Keratinocyte (primary cell): ENCODE data around the gene MTHFR. TPM values are rescaled to one million over a fixed set of nuclear protein-coding genes. Genes with fewer than 3 reads are reported as not detected.
A peak's percentile ranks its signal among the peaks of the same experiment; 100 is the strongest.

Source experiments
- DNase-seq: peaks from one replicate; pipeline ENCODE4 v3.0.0-alpha.2; 2011; ENCODE audit warnings: low read depth, missing footprints, low spot score
- FAIRE-seq: peaks from 2 replicates; lab custom pipeline; 2011; peaks lifted over from hg19 to GRCh38; lab: Jason Lieb, UNC
- H2AFZ ChIP-seq: 2 replicates; pipeline ENCODE4 v1.6.0; 2012; ENCODE audit warnings: low read length, control low read depth, inconsistent platforms; ENCODE audit not compliant: control insufficient read depth
- H3K27ac ChIP-seq: 2 replicates; pipeline ENCODE4 v1.5.1; 2011; ENCODE audit warnings: low read length; ENCODE audit not compliant: control insufficient read depth, insufficient read depth
- H3K27me3 ChIP-seq: 3 replicates; pipeline ENCODE4 v1.6.0; 2011; ENCODE audit warnings: low read length; ENCODE audit not compliant: control insufficient read depth, insufficient read depth; ENCODE audit errors: extremely low read depth
- H3K36me3 ChIP-seq, 2 experiments: 2 replicates in 1 of 2; 3 replicates in 1 of 2; pipeline ENCODE4 v1.5.1; 2011; ENCODE audit warnings: low read length in 2 of 2, mild to moderate bottlenecking in 1 of 2; ENCODE audit not compliant: control insufficient read depth in 2 of 2, insufficient read depth in 2 of 2; ENCODE audit errors: extremely low read depth in 1 of 2
- H3K4me1 ChIP-seq: 3 replicates; pipeline ENCODE4 v1.5.1; 2011; ENCODE audit warnings: low read length; ENCODE audit not compliant: control insufficient read depth, insufficient read depth; ENCODE audit errors: extremely low read depth
- H3K4me2 ChIP-seq: 3 replicates; pipeline ENCODE4 v1.6.0; 2011; ENCODE audit warnings: low read depth, low read length; ENCODE audit not compliant: control insufficient read depth, insufficient read depth; ENCODE audit errors: extremely low read depth
- H3K4me3 ChIP-seq, 3 experiments: fragments of 200-600 bp in 1 of 3; sonication (generic) in 1 of 3; 2 replicates in 2 of 3; 3 replicates in 1 of 3; pipeline ENCODE4 v1.5.1; 2011 to 2016; ENCODE audit warnings: low read length in 3 of 3, mild to moderate bottlenecking in 3 of 3, control low read depth in 2 of 3, inconsistent platforms in 1 of 3, low read depth in 1 of 3, mixed read lengths in 1 of 3, mixed run types in 1 of 3, moderate library complexity in 1 of 3; ENCODE audit not compliant: control insufficient read depth in 2 of 3, insufficient read depth in 2 of 3; ENCODE audit errors: extremely low read depth in 1 of 3
- H3K79me2 ChIP-seq: 2 replicates; pipeline ENCODE4 v1.6.0; 2012; ENCODE audit warnings: low read length; ENCODE audit not compliant: control insufficient read depth, insufficient read depth
- H3K9ac ChIP-seq: 3 replicates; pipeline ENCODE4 v1.6.0; 2011; ENCODE audit warnings: low read length; ENCODE audit not compliant: control insufficient read depth, insufficient read depth; ENCODE audit errors: extremely low read depth
- H3K9me1 ChIP-seq: 3 replicates; pipeline ENCODE4 v1.6.0; 2011; ENCODE audit warnings: low read length; ENCODE audit not compliant: control insufficient read depth, insufficient read depth; ENCODE audit errors: extremely low read depth
- H3K9me3 ChIP-seq: 2 replicates; pipeline ENCODE4 v1.5.1; 2012; ENCODE audit warnings: low read depth, low read length; ENCODE audit not compliant: control insufficient read depth
- H4K20me1 ChIP-seq: 3 replicates; pipeline ENCODE4 v1.6.0; 2011; ENCODE audit warnings: low read length; ENCODE audit not compliant: control insufficient read depth, insufficient read depth; ENCODE audit errors: extremely low read depth
- EZH2 ChIP-seq: IDR thresholded peaks from one replicate; pipeline ENCODE4 v1.6.1; 2012; ENCODE audit warnings: inconsistent platforms, mild to moderate bottlenecking, low read length, moderate library complexity
- dilution Hi-C: fragments of 300-500 bp; cut with MboI; formaldehyde crosslinking; loops from one replicate; pipeline ENCODE4 v1.7.0; 2020; ENCODE audit warnings: low sequenced_read_pairs; ENCODE audit not compliant: extremely low pct_ligation_motif_present
- polyA plus RNA-seq, 5 experiments: library from polyadenylated mRNA; depleted of rRNA in 3 of 5; stranded (reverse) in 3 of 5; stranded (forward) in 1 of 5; unstranded in 1 of 5; fragments of >200 nt; gene quantifications; 1 replicate in 1 of 5; 2 replicates in 3 of 5; 3 replicates in 1 of 5; pipeline versions ENCODE4 v1.2.1 to v1.2.3, GENCODE V29; 2011 to 2012; ENCODE audit warnings: missing spikeins in 2 of 5, low read depth in 1 of 5, low replicate concordance in 1 of 5
- TF ChIP-seq, protein P1 (sequence below), 3 experiments: IDR thresholded peaks in 1 of 3; conservative IDR thresholded peaks in 1 of 3; optimal IDR thresholded peaks in 1 of 3; 2 replicates in 2 of 3; 3 replicates in 1 of 3; pipeline versions ENCODE3 to v1.5.1; 2011; ENCODE audit warnings: low read length in 3 of 3, mild to moderate bottlenecking in 3 of 3, moderate library complexity in 2 of 3, control low read depth in 1 of 3, inconsistent platforms in 1 of 3; ENCODE audit not compliant: insufficient read depth in 2 of 3; ENCODE audit errors: extremely low read depth in 1 of 3

Gene MTHFR
- polyA plus RNA-seq, 1 donor (not counting 4 experiments of a cell fraction or from before 2014, with no cell fraction given): 5.2 TPM

DNA sequence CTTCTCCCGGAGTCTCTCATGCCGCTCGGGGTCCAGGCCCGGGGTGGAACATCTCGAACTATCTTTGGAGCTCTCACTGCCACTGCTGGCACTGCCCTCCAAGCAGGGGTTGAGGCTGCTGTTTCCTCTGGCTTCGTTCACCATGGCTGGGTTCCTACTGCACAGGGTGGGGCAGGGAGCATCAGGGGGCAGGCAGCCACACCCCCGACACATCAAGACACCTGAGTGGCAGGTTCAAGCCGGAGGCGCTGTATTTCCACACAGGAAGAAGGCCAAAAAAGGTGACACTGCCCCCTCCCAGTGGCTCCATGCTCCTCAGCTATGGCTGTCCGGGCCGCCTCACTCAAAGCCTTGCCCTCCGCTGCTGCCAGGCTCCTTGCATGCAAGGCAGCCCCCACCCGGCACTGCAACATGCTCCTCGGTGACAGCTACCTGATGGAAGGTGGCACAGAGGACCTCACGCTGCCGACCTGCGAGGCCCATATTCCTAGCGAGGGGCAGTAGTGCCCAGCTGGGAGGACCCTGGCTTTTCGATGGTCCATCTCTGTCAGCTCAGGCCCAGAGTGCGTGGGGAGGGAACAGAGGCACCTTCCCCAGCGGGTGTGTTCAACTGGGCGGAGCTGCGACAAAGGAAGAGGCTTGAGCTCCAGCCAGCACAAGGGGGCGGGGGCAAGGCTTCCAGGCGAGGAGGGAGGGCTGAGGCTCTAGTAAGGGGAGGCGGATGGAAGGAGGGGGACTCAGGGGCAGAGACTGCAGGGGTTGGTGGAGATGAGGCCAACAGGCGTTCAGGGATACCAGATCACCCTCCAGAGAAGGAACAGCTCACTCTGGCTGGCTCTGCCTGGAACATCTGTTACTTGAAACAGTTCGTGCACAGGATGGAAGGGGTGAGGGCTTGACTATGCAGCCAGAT lies 2.5 kb downstream of the MTHFR start:
- peaks cover 8 to 11% of the 10 kb centered on the region in 2 experiments for H3K36me3 ChIP-seq
- DNase-seq (peak; percentile 78), FAIRE-seq (peak; percentile 81)
- H4K20me1 ChIP-seq: no peaks in the 10 kb centered on the region
- peaks cover 49% of the 10 kb centered on the region for H3K4me1 ChIP-seq
- H3K9me3 ChIP-seq: no peaks in the 10 kb centered on the region
- peak overlapping the region; percentile 29 for H3K9ac ChIP-seq
- dilution Hi-C loops: no loop called here
- H3K4me3 ChIP-seq: peak overlapping the region; percentile 37 to 53 (median 41)
- TF ChIP-seq EZH2: no peak
- TF ChIP-seq, protein P1, sequence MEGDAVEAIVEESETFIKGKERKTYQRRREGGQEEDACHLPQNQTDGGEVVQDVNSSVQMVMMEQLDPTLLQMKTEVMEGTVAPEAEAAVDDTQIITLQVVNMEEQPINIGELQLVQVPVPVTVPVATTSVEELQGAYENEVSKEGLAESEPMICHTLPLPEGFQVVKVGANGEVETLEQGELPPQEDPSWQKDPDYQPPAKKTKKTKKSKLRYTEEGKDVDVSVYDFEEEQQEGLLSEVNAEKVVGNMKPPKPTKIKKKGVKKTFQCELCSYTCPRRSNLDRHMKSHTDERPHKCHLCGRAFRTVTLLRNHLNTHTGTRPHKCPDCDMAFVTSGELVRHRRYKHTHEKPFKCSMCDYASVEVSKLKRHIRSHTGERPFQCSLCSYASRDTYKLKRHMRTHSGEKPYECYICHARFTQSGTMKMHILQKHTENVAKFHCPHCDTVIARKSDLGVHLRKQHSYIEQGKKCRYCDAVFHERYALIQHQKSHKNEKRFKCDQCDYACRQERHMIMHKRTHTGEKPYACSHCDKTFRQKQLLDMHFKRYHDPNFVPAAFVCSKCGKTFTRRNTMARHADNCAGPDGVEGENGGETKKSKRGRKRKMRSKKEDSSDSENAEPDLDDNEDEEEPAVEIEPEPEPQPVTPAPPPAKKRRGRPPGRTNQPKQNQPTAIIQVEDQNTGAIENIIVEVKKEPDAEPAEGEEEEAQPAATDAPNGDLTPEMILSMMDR (optimal IDR thresholded peaks at IDR 0.05 in 1 of 3, IDR thresholded peaks at IDR 0.05 in 1 of 3, conservative IDR thresholded peaks at IDR 0.05 in 1 of 3; ENCODE audit: extremely low read depth in 1 of 3, insufficient read depth in 2 of 3, low read length in 3 of 3): no peak
- H3K27ac ChIP-seq: peak overlapping the region; percentile 36
- H3K27me3 ChIP-seq: no peaks in the 10 kb centered on the region
- H3K79me2 ChIP-seq: peaks cover 20% of the 10 kb centered on the region
- peak overlapping the region; percentile 52 for H2AFZ ChIP-seq
- no peaks in the 10 kb centered on the region for H3K9me1 ChIP-seq
- peak overlapping the region; percentile 69 for H3K4me2 ChIP-seq

DNA sequence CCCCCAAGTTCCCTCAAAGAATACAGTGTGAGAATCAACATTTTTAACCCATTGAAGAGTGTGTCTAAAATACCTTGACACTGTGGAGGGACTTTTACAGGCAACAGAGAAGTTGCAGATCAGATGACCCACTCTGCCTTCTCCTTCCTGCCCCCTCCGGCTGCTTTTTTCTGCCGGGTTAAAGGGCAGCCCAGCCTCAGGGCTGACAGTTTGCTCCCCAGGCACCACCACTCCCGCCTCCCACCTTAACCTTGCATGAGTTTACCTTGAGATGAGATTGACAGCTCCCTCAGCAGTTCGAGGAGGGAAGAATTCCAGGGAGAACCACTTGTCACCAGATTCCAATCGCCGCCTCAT lies 3.2 kb downstream of the MTHFR start:
- H3K9me3 ChIP-seq: no peaks in the 10 kb centered on the region
- H3K4me2 ChIP-seq: peak overlapping the region; percentile 69
- H3K9me1 ChIP-seq: no peaks in the 10 kb centered on the region
- peak overlapping the region; percentile 38 for H2AFZ ChIP-seq
- H3K4me1 ChIP-seq: peaks cover 46% of the 10 kb centered on the region
- no peaks in the 10 kb centered on the region for H4K20me1 ChIP-seq
- no peak overlapping the region for H3K27ac ChIP-seq
- H3K36me3 ChIP-seq: peaks cover 8 to 11% of the 10 kb centered on the region in 2 experiments
- dilution Hi-C loops: no loop called here
- DNase-seq: no peak
- FAIRE-seq: no peak
- H3K79me2 ChIP-seq: peaks cover 14% of the 10 kb centered on the region
- no peak overlapping the region for H3K9ac ChIP-seq
- peak overlapping the region; percentile 37 to 53 (median 41) for H3K4me3 ChIP-seq
- H3K27me3 ChIP-seq: no peaks in the 10 kb centered on the region
- no peak for TF ChIP-seq EZH2
- TF ChIP-seq, protein P1 (optimal IDR thresholded peaks at IDR 0.05 in 1 of 3, IDR thresholded peaks at IDR 0.05 in 1 of 3, conservative IDR thresholded peaks at IDR 0.05 in 1 of 3; ENCODE audit: extremely low read depth in 1 of 3, insufficient read depth in 2 of 3, low read length in 3 of 3): no peak
